ENCODE measurements around the gene TBC1D26. TPM values are rescaled to one million over a fixed set of nuclear protein-coding genes. Genes with fewer than 3 reads are reported as not detected.
"Not testable (repeated sequence)": the region's sequence is repeated elsewhere in the genome, so short reads cannot be mapped to it uniquely, and the experiment has no call there.

The TBC1D26 gene
- total and polyA plus RNA-seq, 2 of the 4 experiments (the other 2 are of a cell fraction): 0.02 TPM; not detected in 1

GRCh38 chr17:15739259-15739658 is 7.2 kb downstream of the TBC1D26 start:
- H3K79me1 ChIP-seq (ENCODE audit: low read depth in 1 of 2, low read length in 2 of 2); H3K18ac ChIP-seq (ENCODE audit: low read depth, low read length); H3K9me1 ChIP-seq (ENCODE audit: insufficient read depth, low read length); H3K9ac ChIP-seq (ENCODE audit: low read depth, low read length); H2AK5ac ChIP-seq (ENCODE audit: low read depth, low read length); H4K8ac ChIP-seq (ENCODE audit: low read depth in 2 of 2, low read length in 2 of 2); H3K14ac ChIP-seq (replicated peaks; ENCODE audit: low read depth, low read length); H2BK120ac ChIP-seq (ENCODE audit: low read depth, low read length); dilution Hi-C loops (cut with HindIII; ENCODE audit: low sequenced_read_pairs, unreplicated experiment); in situ Hi-C loops (cut with MboI; ENCODE audit: low sequenced_read_pairs); H3K27me3 ChIP-seq (ENCODE audit: control insufficient read depth, insufficient read depth, low read length); H2BK5ac ChIP-seq (ENCODE audit: low read depth, low read length, poor library complexity, severe bottlenecking); H3K36me3 ChIP-seq (ENCODE audit: control insufficient read depth, insufficient read depth, low read length); intact Hi-C loops (cut with micrococcal nuclease); H3K4ac ChIP-seq (ENCODE audit: low read depth, low read length); H2BK15ac ChIP-seq (ENCODE audit: low read depth, low read length); ATAC-seq (ENCODE audit: low read depth); POLR2A ChIA-PET (ENCODE audit: unreplicated experiment); CTCF ChIA-PET; H3K56ac ChIP-seq (ENCODE audit: extremely low read depth, insufficient read depth, low read length); H2BK20ac ChIP-seq (ENCODE audit: low read depth, low read length); H3K4me2 ChIP-seq (ENCODE audit: low read depth, low read length); H3K23ac ChIP-seq (ENCODE audit: low read depth, low read length); H3K9me3 ChIP-seq (ENCODE audit: control insufficient read depth, insufficient read depth, low read length); H4K20me1 ChIP-seq (ENCODE audit: insufficient read depth, low read length); H3K4me1 ChIP-seq (ENCODE audit: control insufficient read depth, insufficient read depth, low read length); H2AFZ ChIP-seq (replicated peaks; ENCODE audit: low read length, poor library complexity); H4K5ac ChIP-seq (ENCODE audit: low read depth, low read length); BruUV-seq (replicated peaks); H3K27ac ChIP-seq (ENCODE audit: insufficient read depth, low read length); DNase-seq; H4K91ac ChIP-seq (ENCODE audit: insufficient read depth, low read depth, low read length); H3K4me3 ChIP-seq (ENCODE audit: insufficient read depth, low read depth, low read length); H2AK9ac ChIP-seq (replicated peaks; ENCODE audit: low read depth, low read length, poor library complexity): not testable (repeated sequence)
- WGBS, 2 experiments (ENCODE audit: extremely low coverage in 2 of 2, insufficient read length in 1 of 2): no CpG with 5 or more reads among the region's 11 CpGs

- H2AFZ ChIP-seq (replicated peaks; ENCODE audit: low read length, poor library complexity); H3K4me3 ChIP-seq (ENCODE audit: insufficient read depth, low read depth, low read length); dilution Hi-C loops (cut with HindIII; ENCODE audit: low sequenced_read_pairs, unreplicated experiment); H3K79me1 ChIP-seq (ENCODE audit: low read depth in 1 of 2, low read length in 2 of 2); H3K4ac ChIP-seq (ENCODE audit: low read depth, low read length); CTCF ChIA-PET; H3K23ac ChIP-seq (ENCODE audit: low read depth, low read length); H4K20me1 ChIP-seq (ENCODE audit: insufficient read depth, low read length); H3K4me2 ChIP-seq (ENCODE audit: low read depth, low read length); H2BK5ac ChIP-seq (ENCODE audit: low read depth, low read length, poor library complexity, severe bottlenecking); H3K9me1 ChIP-seq (ENCODE audit: insufficient read depth, low read length); H3K56ac ChIP-seq (ENCODE audit: extremely low read depth, insufficient read depth, low read length); H3K14ac ChIP-seq (replicated peaks; ENCODE audit: low read depth, low read length); BruUV-seq (replicated peaks); H3K18ac ChIP-seq (ENCODE audit: low read depth, low read length); H2BK15ac ChIP-seq (ENCODE audit: low read depth, low read length); H4K8ac ChIP-seq (ENCODE audit: low read depth in 2 of 2, low read length in 2 of 2); H3K36me3 ChIP-seq (ENCODE audit: control insufficient read depth, insufficient read depth, low read length); POLR2A ChIA-PET (ENCODE audit: unreplicated experiment); H2AK9ac ChIP-seq (replicated peaks; ENCODE audit: low read depth, low read length, poor library complexity); H2BK120ac ChIP-seq (ENCODE audit: low read depth, low read length); H2BK20ac ChIP-seq (ENCODE audit: low read depth, low read length); intact Hi-C loops (cut with micrococcal nuclease); H4K5ac ChIP-seq (ENCODE audit: low read depth, low read length); H4K91ac ChIP-seq (ENCODE audit: insufficient read depth, low read depth, low read length); H3K27me3 ChIP-seq (ENCODE audit: control insufficient read depth, insufficient read depth, low read length); ATAC-seq (ENCODE audit: low read depth); DNase-seq; H3K9me3 ChIP-seq (ENCODE audit: control insufficient read depth, insufficient read depth, low read length); H3K4me1 ChIP-seq (ENCODE audit: control insufficient read depth, insufficient read depth, low read length); H3K9ac ChIP-seq (ENCODE audit: low read depth, low read length); in situ Hi-C loops (cut with MboI; ENCODE audit: low sequenced_read_pairs); H2AK5ac ChIP-seq (ENCODE audit: low read depth, low read length); H3K27ac ChIP-seq (ENCODE audit: insufficient read depth, low read length): not testable (repeated sequence)
- no CpG with 5 or more reads among the region's 8 CpGs for WGBS, 2 experiments (ENCODE audit: extremely low coverage in 2 of 2, insufficient read length in 1 of 2)
Measured at GRCh38 chr17:15740041-15740440, 8.0 kb downstream of the TBC1D26 start.

Data from IMR-90 (cell line).